ENCODE measurements around the gene TESK1.
A peak's percentile ranks its signal among the peaks of the same experiment; 100 is the strongest.
"Not testable (repeated sequence)": the region's sequence is repeated elsewhere in the genome, so short reads cannot be mapped to it uniquely, and the experiment has no call there.

The TESK1 gene

GRCh38 chr9:35616681-35617459, 11.8 kb downstream of the TESK1 start:
- peak; percentile 82 for DNase-seq

GRCh38 chr9:35617548-35617947, 12.5 kb downstream of the TESK1 start:
- DNase-seq: no peak

- no peak for DNase-seq
These were observed 13.3 kb downstream of the TESK1 start, which contains the start of gene CD72 for GRCh38 chr9:35618325-35618727. Gene CD72, minus strand, starts transcription at chr9:35618413. Its CDS starts 110 bp downstream, at chr9:35618303.

- peak; percentile 22 for DNase-seq
These were observed 14.1 kb downstream of the TESK1 start for GRCh38 chr9:35618854-35619799.

- no peak for DNase-seq
These were observed 14.7 kb downstream of the TESK1 start for GRCh38 chr9:35619800-35620158.

GRCh38 chr9:35627575-35627974, 22.5 kb downstream of the TESK1 start:
- DNase-seq: no peak

GRCh38 chr9:35628389-35628991, 23.4 kb downstream of the TESK1 start:
- no peak for DNase-seq

GRCh38 chr9:35629597-35629996, 24.5 kb downstream of the TESK1 start:
- DNase-seq: no peak

GRCh38 chr9:35635730-35636129, 30.7 kb downstream of the TESK1 start:
- DNase-seq: no peak

- DNase-seq: no peak
These were observed 31.2 kb downstream of the TESK1 start for GRCh38 chr9:35636135-35636876.

GRCh38 chr9:35636877-35637246, 31.8 kb downstream of the TESK1 start:
- not testable (repeated sequence) for DNase-seq

- DNase-seq: not testable (repeated sequence)
These were observed 32.4 kb downstream of the TESK1 start for GRCh38 chr9:35637427-35637955.

GRCh38 chr9:35638751-35639150, 33.7 kb downstream of the TESK1 start:
- DNase-seq: peak; percentile 63

GRCh38 chr9:35639225-35639624, 34.2 kb downstream of the TESK1 start:
- not testable (repeated sequence) for DNase-seq

- DNase-seq: no peak
These were observed 34.6 kb downstream of the TESK1 start for GRCh38 chr9:35639631-35640030.

- DNase-seq: not testable (repeated sequence)
These were observed 35.4 kb downstream of the TESK1 start for GRCh38 chr9:35640431-35640830.

- not testable (repeated sequence) for DNase-seq
These were observed 36.4 kb downstream of the TESK1 start for GRCh38 chr9:35641478-35641877.

GRCh38 chr9:35643046-35643445, 38.0 kb downstream of the TESK1 start:
- no peak for DNase-seq

- DNase-seq: not testable (repeated sequence)
These were observed 40.7 kb downstream of the TESK1 start for GRCh38 chr9:35645736-35646135.

GRCh38 chr9:35646153-35646532, 41.1 kb downstream of the TESK1 start:
- no peak for DNase-seq

- DNase-seq: peak; percentile 91
These were observed 41.6 kb downstream of the TESK1 start for GRCh38 chr9:35646533-35647265.

All from CD4-positive, alpha-beta T cell treated with Interleukin-17A for 4 hours (primary cell).